GM21825 (cell line): ENCODE data around the gene OPA1.

Source experiments
- ATAC-seq: cut with Tn5 transposase; IDR thresholded peaks from one replicate; pipeline ENCODE4 v1.9.1; 2021; ENCODE audit warnings: mild to moderate bottlenecking, moderate library complexity; ENCODE audit not compliant: unreplicated experiment

The OPA1 gene

DNA sequence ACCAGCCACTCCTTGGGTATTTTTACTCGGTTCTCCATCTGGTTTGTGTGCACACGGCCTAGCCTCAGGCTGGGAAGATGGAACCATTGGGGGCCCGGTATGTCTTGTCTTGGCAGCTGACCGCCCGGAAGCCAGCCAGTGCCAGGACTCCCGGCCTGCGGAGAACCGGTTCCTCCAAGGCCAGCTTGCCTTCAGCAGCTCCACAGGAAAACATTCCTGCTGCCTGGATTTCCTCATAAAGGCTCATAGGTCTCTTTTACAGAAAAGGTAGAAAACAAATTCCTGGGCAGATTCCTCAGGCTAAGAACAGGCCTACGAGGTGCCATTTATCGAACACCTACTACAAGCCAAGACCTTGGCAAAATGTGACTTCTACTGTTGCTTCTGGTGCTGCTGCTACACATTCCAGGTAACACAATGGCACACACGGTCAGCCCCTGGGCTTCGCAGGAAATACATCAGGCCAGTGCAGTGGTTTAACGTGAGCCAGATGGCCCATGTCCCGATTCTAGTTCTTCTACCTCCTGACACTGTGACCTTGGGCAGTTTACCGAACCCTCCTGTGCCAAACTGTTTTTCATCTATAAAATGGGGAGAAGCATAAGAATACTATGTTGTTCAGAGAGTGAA is 141.8 kb downstream of the OPA1 start:
- ATAC-seq = no peak

DNA sequence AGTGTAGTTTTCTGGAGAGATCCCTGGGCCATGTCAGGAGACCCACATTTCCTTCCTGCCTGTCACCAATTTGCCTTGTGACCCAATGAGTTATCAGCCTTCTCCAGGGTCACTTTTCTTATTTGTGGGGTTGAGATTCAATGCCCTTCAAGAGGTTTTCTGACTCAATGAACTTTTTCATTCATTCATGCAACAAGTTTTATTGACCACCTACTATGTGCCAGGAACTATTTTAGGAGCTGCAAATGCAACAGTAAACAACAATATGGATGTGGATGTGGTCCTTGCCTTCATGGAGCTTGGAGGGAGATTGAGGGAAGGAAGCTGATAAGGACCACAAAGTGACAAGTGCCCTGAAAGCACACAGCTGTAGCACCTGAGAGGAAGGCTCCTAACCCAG is 142.8 kb downstream of the OPA1 start:
- ATAC-seq = no peak

DNA sequence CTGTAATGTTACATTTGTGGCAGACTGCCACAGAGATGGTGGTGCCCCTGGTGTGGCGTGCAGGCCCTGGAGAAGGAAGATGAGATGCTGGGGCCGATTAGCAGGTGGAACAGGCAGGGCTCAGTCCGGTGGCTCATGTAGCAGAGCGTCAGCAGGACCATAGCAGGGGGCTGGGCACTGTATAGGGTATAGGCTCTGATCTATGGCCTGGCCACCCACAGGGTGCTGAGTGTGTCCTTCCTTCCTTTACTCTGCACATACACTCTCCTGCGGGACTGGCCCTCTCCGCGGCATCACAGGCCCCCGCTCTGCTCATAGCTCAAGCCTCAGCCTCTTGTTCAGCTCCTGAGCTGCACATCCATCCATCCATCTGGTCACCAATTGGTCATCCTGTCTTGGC is 143.6 kb downstream of the OPA1 start:
- ATAC-seq = no peak

DNA sequence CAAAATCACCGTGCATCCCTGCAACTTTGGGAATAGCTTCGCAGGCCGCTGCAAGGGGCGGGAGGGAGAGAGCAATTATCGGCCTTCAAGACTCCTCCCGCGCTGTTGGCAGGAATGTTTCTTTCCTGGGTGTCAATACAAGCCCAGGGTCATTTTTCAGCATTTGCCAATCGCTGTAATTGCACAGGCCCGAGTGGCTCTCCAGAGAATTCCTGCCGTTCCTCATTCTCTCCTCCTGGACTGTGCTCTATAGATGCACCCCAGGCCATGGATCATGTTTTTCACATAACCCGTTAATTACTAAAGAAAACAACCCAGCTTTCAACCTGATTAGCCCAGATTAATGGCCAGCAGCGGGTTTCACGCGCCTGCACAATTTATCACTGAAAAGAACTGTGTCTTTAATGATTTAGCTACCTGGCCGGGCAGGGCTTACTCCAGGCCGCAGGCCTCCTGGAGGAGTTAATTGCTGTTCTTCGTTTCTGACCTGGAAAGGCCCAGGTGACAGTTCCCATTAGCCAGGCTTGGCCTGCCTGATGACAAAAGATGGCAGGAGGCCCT is 144.3 kb downstream of the OPA1 start:
- ATAC-seq = no peak

DNA sequence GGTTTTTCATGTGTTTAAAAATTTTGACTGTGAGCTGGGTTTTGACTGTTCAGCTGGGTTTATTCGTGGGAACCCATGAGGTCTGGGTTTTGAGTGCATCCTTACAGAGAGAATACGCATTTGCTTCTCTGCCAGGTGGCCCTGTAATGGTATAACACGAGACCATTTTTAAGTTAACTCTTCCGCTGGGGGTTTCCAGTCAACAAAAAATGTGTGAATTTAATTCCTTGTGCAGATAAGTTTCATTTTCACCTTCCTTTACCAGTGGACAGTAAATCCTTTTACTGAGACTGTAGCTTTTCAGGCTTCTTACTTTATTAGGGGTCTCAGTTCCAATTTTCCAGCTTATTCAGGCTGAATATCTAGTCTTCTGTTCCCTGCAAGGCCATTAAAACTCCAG is 149.6 kb downstream of the OPA1 start:
- peak; percentile 58 for ATAC-seq

DNA sequence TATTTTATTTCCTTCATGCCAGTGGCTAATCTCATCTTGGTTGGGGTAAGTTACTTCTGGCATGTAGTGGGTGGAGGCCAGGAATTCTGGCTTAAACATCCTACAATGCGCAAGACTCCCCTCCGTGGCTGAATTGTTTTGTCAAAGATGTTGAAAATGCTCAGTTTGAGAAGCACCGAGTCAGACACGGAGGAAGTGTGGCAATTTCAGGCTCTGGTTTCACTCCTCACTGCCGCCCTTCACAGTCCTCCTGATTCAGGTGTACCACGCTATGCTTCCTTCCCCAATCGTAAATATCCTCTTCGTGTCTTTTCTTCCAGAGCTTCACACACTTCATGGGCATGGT is 150.7 kb downstream of the OPA1 start:
- ATAC-seq = peak; percentile 80

DNA sequence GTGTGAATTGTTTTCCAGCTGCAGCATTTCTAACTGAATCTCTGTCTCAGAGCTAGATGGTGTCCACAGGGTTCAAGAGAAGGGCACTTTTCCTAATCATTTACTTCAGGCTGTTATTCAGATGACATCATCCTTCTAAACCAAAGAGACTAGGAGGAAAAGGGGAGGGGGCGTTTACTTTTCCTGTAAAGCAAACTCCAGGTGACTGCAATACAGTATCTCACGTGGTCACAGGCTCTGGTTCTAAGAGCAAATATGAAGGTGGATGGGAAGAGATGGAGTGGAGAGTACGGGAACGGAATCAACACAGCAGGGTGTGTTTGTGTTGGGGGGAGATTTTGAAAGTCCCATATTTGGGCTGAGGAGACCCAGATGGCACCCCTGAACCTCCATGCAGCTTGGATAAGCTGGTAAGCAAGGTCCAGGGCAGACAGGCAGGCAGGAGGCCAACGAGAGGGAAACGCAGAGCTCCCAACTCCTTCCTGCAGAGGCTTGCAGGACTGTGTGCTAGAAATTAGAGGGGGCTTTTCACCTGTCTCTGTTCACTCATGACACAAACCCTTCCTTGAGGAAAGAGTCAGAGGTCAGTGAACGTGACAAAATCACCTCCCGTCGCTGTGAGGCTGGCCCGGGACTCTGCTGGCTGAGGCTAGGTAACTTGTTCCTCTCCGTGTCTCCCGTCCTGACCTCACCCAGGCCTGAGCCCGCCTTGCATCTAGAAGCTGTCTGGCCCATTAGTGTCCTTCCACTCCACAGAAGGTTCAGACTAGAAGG is 151.2 kb downstream of the OPA1 start:
- no peak for ATAC-seq

DNA sequence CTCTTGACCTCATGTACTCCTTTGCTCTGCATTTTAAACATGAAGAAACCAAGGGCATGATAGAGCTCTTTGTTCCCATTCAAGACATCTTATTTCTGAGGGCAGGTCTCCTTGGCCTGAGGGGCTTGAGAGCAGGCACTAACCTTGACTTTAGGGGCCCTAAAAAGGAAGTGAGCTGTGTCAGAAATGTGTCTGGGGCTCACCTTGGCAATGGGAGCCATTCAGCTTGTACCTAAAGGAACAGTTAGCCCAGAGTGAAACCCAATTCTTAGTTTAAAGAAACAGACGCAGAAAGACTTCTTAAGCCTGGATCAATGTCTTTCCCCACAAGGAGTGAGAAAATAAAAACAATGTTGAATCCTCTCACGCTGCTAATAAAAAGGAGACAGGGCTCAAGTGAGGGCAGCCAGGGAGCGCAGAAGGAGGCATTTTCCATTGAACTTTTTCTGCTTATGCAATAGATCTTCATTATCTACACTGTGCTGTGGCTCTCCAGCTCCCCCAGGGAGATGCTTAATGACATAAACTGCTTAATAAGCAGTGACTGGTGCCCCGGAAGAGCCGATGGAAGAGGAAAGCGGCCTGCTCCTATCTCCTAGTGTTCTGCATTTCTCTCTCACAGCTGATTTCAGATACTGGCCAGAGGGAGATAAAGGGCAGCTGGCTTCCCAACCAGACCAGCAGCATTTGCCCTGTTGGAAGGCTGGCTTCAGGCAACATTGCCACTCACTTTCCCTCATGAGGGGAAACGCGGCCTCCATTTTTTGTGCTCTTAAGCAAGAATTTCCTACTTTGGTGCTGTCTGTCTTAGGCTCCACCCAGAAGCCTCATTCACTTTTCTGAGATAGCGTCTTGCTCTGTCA is 152.0 kb downstream of the OPA1 start:
- no peak for ATAC-seq

DNA sequence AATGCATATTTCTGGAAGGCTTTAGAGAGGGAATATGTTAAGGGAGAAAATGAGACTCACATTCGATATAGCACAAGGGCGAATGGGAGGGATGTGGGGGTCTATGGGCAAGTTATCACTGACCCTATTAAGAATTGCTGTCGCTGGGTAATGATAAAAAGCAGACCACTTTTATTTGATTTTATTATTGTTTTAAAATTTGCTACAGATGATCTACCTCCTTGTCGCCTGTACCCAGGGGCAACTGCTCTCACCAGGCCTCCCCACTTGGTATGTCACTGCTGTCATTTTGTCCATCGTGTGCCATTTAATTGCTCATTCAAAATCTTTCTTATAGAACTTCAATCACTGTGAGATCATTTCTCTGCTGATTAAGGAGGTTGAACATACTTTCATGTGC is 153.8 kb downstream of the OPA1 start:
- ATAC-seq = no peak
